HL-60 (cell line): ENCODE measurements around the gene SCLY.

Experiments
- CTCF ChIP-seq: IDR thresholded peaks from one replicate; pipeline ENCODE4 v1.5.1; 2011; ENCODE audit warnings: low read length, control low read depth, inconsistent platforms; ENCODE audit not compliant: insufficient read depth
- POLR2AphosphoS5 ChIP-seq: IDR thresholded peaks from 2 replicates; pipeline ENCODE4 v1.6.1; 2012; ENCODE audit warnings: low read depth

GRCh38 chr2:238022594-238023157 is 38.1 kb upstream of the SCLY start:
- no peak for TF ChIP-seq CTCF
- TF ChIP-seq POLR2AphosphoS5 = no peak
